ENCODE data around the gene SLC25A47.
"Not testable (repeated sequence)": the region's sequence is repeated elsewhere in the genome, so short reads cannot be mapped to it uniquely, and the experiment has no call there.

The SLC25A47 gene

GRCh38 chr14:100341301-100342031 lies 18.3 kb downstream of the SLC25A47 start:
- WGBS (ENCODE audit: insufficient coverage): 13% methylated on average over 3 of the region's 8 CpGs
- DNase-seq: peak; percentile 58 to 89 (median 87)
- H3K36me3 ChIP-seq (ENCODE audit: control insufficient read depth in 4 of 4, insufficient read depth in 4 of 4, low read length in 3 of 4): peaks cover 3 to 36% (median 14%) of the 10 kb centered on the region in 4 experiments
- ChIA-PET CTCF (interaction anchor here (1.0 to 1.3 kb wide), 3 partner anchors 9 to 30 kb away, joined by 3 to 6 read pairs (median 4); no protein-coding TSS in a partner anchor), POLR2A (interaction anchor here (1.1 kb wide), 1 partner anchor 34 kb away, joined by 3 read pairs; a partner anchor contains a TSS)
- H3K4me3 ChIP-seq (ENCODE audit: control insufficient read depth in 1 of 7, extremely low read depth in 1 of 7, insufficient read depth in 4 of 7, low read depth in 2 of 7, low read length in 6 of 7): peak overlapping the region in 1 of 7 experiments; percentile 42
- peaks cover 5 to 20% (median 15%) of the 10 kb centered on the region in 4 experiments for H3K4me1 ChIP-seq (ENCODE audit: control extremely low read depth in 1 of 4, control insufficient read depth in 4 of 4, insufficient read depth in 4 of 4, low read length in 3 of 4)
- H3K27me3 ChIP-seq (replicated peaks in 2 of 5; ENCODE audit: control insufficient read depth in 4 of 5, insufficient read depth in 5 of 5, low read length in 4 of 5): no peaks in the 10 kb centered on the region
- no peaks in the 10 kb centered on the region for H3K9me3 ChIP-seq (ENCODE audit: control extremely low read depth in 1 of 5, control insufficient read depth in 4 of 5, insufficient read depth in 2 of 5, low read depth in 1 of 5, low read length in 4 of 5)
- H3K27ac ChIP-seq (ENCODE audit: insufficient read depth in 1 of 2, low read depth in 1 of 2, low read length in 2 of 2, poor library complexity in 1 of 2, severe bottlenecking in 2 of 2): peak overlapping the region; percentile 35 to 77

- CTCF ChIA-PET: no interaction called here
- WGBS (ENCODE audit: insufficient coverage): 96% methylated on average over 11 of the region's 11 CpGs
- POLR2A ChIA-PET: no interaction called here
Measured at GRCh38 chr14:100342195-100342594, 19.1 kb downstream of the SLC25A47 start.

GRCh38 chr14:100342826-100343225 lies 19.7 kb downstream of the SLC25A47 start:
- H3K4me3 ChIP-seq (ENCODE audit: control insufficient read depth in 1 of 7, extremely low read depth in 1 of 7, insufficient read depth in 4 of 7, low read depth in 2 of 7, low read length in 6 of 7); CTCF ChIA-PET; H3K9me3 ChIP-seq (ENCODE audit: control extremely low read depth in 1 of 5, control insufficient read depth in 4 of 5, insufficient read depth in 2 of 5, low read depth in 1 of 5, low read length in 4 of 5); H3K27me3 ChIP-seq (replicated peaks in 2 of 5; ENCODE audit: control insufficient read depth in 4 of 5, insufficient read depth in 5 of 5, low read length in 4 of 5); H3K27ac ChIP-seq (ENCODE audit: insufficient read depth in 1 of 2, low read depth in 1 of 2, low read length in 2 of 2, poor library complexity in 1 of 2, severe bottlenecking in 2 of 2); DNase-seq; POLR2A ChIA-PET: not testable (repeated sequence)
- WGBS (ENCODE audit: insufficient coverage): 100% methylated on average over 9 of the region's 12 CpGs
- Histone ChIP-seq H3K36me3 (ENCODE audit: control insufficient read depth in 4 of 4, insufficient read depth in 4 of 4, low read length in 3 of 4) (peaks cover 0 to 35% (median 12%) of the 10 kb centered on the region in 4 experiments), H3K4me1 (ENCODE audit: control extremely low read depth in 1 of 4, control insufficient read depth in 4 of 4, insufficient read depth in 4 of 4, low read length in 3 of 4) (peaks cover 5 to 20% (median 15%) of the 10 kb centered on the region in 4 experiments)

More at GRCh38 chr14:100342195-100342594, 19.1 kb downstream of the SLC25A47 start:
- Histone ChIP-seq H3K36me3 (ENCODE audit: control insufficient read depth in 4 of 4, insufficient read depth in 4 of 4, low read length in 3 of 4) (peaks cover 0 to 34% (median 14%) of the 10 kb centered on the region in 4 experiments), H3K4me3 (ENCODE audit: control insufficient read depth in 1 of 7, extremely low read depth in 1 of 7, insufficient read depth in 4 of 7, low read depth in 2 of 7, low read length in 6 of 7) (no peak overlapping the region), H3K27ac (ENCODE audit: insufficient read depth in 1 of 2, low read depth in 1 of 2, low read length in 2 of 2, poor library complexity in 1 of 2, severe bottlenecking in 2 of 2) (peak overlapping the region in 1 of 2 experiments; percentile 77), H3K27me3 (replicated peaks in 2 of 5; ENCODE audit: control insufficient read depth in 4 of 5, insufficient read depth in 5 of 5, low read length in 4 of 5) (no peaks in the 10 kb centered on the region), H3K9me3 (ENCODE audit: control extremely low read depth in 1 of 5, control insufficient read depth in 4 of 5, insufficient read depth in 2 of 5, low read depth in 1 of 5, low read length in 4 of 5) (no peaks in the 10 kb centered on the region), H3K4me1 (ENCODE audit: control extremely low read depth in 1 of 4, control insufficient read depth in 4 of 4, insufficient read depth in 4 of 4, low read length in 3 of 4) (peaks cover 5 to 20% (median 15%) of the 10 kb centered on the region in 4 experiments)
- no peak for DNase-seq

- no CpG with 5 or more reads among the region's 35 CpGs for WGBS (ENCODE audit: insufficient coverage)
- POLR2A ChIA-PET; H3K27me3 ChIP-seq (replicated peaks in 2 of 5; ENCODE audit: control insufficient read depth in 4 of 5, insufficient read depth in 5 of 5, low read length in 4 of 5); H3K4me3 ChIP-seq (ENCODE audit: control insufficient read depth in 1 of 7, extremely low read depth in 1 of 7, insufficient read depth in 4 of 7, low read depth in 2 of 7, low read length in 6 of 7); H3K9me3 ChIP-seq (ENCODE audit: control extremely low read depth in 1 of 5, control insufficient read depth in 4 of 5, insufficient read depth in 2 of 5, low read depth in 1 of 5, low read length in 4 of 5); DNase-seq; CTCF ChIA-PET; H3K27ac ChIP-seq (ENCODE audit: insufficient read depth in 1 of 2, low read depth in 1 of 2, low read length in 2 of 2, poor library complexity in 1 of 2, severe bottlenecking in 2 of 2): not testable (repeated sequence)
- Histone ChIP-seq H3K36me3 (ENCODE audit: control insufficient read depth in 4 of 4, insufficient read depth in 4 of 4, low read length in 3 of 4) (peaks cover 0 to 43% (median 15%) of the 10 kb centered on the region in 4 experiments), H3K4me1 (ENCODE audit: control extremely low read depth in 1 of 4, control insufficient read depth in 4 of 4, insufficient read depth in 4 of 4, low read length in 3 of 4) (peaks cover 5 to 18% (median 15%) of the 10 kb centered on the region in 4 experiments)
Measured at GRCh38 chr14:100344657-100345056, 21.5 kb downstream of the SLC25A47 start.

DNA sequence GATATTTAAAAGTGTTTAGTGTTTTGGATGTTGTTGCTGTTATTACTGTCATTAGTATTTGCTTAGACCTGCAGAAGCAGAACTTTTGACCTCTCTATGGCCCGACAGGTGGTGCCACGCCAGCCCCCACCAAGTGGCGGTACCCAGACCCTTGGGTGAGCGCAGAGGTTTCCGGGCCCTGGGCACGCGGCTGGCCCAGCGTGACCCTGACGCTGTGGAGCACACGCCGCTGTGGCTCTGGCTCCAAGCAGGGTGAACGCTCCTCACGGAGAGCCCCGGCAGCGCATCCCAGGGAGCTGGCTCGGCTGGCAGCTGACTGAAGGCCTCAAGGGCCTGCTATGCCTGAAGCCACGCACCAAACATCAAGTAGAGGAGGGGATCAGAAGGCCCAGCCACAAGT lies 22.6 kb downstream of the SLC25A47 start:
- H3K4me1 ChIP-seq (ENCODE audit: control extremely low read depth in 1 of 4, control insufficient read depth in 4 of 4, insufficient read depth in 4 of 4, low read length in 3 of 4): peaks cover 5 to 20% (median 14%) of the 10 kb centered on the region in 4 experiments
- no peaks in the 10 kb centered on the region for H3K27me3 ChIP-seq (replicated peaks in 2 of 5; ENCODE audit: control insufficient read depth in 4 of 5, insufficient read depth in 5 of 5, low read length in 4 of 5)
- H3K9me3 ChIP-seq (ENCODE audit: control extremely low read depth in 1 of 5, control insufficient read depth in 4 of 5, insufficient read depth in 2 of 5, low read depth in 1 of 5, low read length in 4 of 5): no peaks in the 10 kb centered on the region
- ChIA-PET CTCF (interaction anchor here (1.5 kb wide), 1 partner anchor 18 kb away, joined by 5 read pairs; no protein-coding TSS in a partner anchor), POLR2A (no interaction called here)
- no peak overlapping the region for H3K4me3 ChIP-seq (ENCODE audit: control insufficient read depth in 1 of 7, extremely low read depth in 1 of 7, insufficient read depth in 4 of 7, low read depth in 2 of 7, low read length in 6 of 7)
- WGBS (ENCODE audit: insufficient coverage): 96% methylated on average over 17 of the region's 17 CpGs
- DNase-seq: no peak
- H3K27ac ChIP-seq (ENCODE audit: insufficient read depth in 1 of 2, low read depth in 1 of 2, low read length in 2 of 2, poor library complexity in 1 of 2, severe bottlenecking in 2 of 2): no peak overlapping the region
- peaks cover 0 to 38% (median 17%) of the 10 kb centered on the region in 4 experiments for H3K36me3 ChIP-seq (ENCODE audit: control insufficient read depth in 4 of 4, insufficient read depth in 4 of 4, low read length in 3 of 4)

GRCh38 chr14:100346306-100347091 lies 23.4 kb downstream of the SLC25A47 start:
- ChIA-PET CTCF (interaction anchor here (1.1 to 1.5 kb wide), 2 partner anchors 17 to 52 kb away, joined by 4 to 5 read pairs; no protein-coding TSS in a partner anchor), POLR2A (no interaction called here)
- WGBS (ENCODE audit: insufficient coverage): 97% methylated on average over 12 of the region's 12 CpGs
- Histone ChIP-seq H3K27me3 (replicated peaks in 2 of 5; ENCODE audit: control insufficient read depth in 4 of 5, insufficient read depth in 5 of 5, low read length in 4 of 5) (no peaks in the 10 kb centered on the region), H3K27ac (ENCODE audit: insufficient read depth in 1 of 2, low read depth in 1 of 2, low read length in 2 of 2, poor library complexity in 1 of 2, severe bottlenecking in 2 of 2) (no peak overlapping the region), H3K4me1 (ENCODE audit: control extremely low read depth in 1 of 4, control insufficient read depth in 4 of 4, insufficient read depth in 4 of 4, low read length in 3 of 4) (peaks cover 1 to 22% (median 8%) of the 10 kb centered on the region in 4 experiments), H3K4me3 (ENCODE audit: control insufficient read depth in 1 of 7, extremely low read depth in 1 of 7, insufficient read depth in 4 of 7, low read depth in 2 of 7, low read length in 6 of 7) (no peak overlapping the region), H3K36me3 (ENCODE audit: control insufficient read depth in 4 of 4, insufficient read depth in 4 of 4, low read length in 3 of 4) (peaks cover 4 to 44% (median 21%) of the 10 kb centered on the region in 4 experiments), H3K9me3 (ENCODE audit: control extremely low read depth in 1 of 5, control insufficient read depth in 4 of 5, insufficient read depth in 2 of 5, low read depth in 1 of 5, low read length in 4 of 5) (no peaks in the 10 kb centered on the region)
- no peak for DNase-seq
